Lower lobe of right lung (tissue), 2 donors: ENCODE data around the gene PTPRD. TPM values are rescaled to one million over a fixed set of nuclear protein-coding genes. Genes with fewer than 3 reads are reported as not detected.
"Not testable (repeated sequence)": the region's sequence is repeated elsewhere in the genome, so short reads cannot be mapped to it uniquely, and the experiment has no call there.

Experiments used
- ATAC-seq, 2 donors: fragments of 200-7000 bp; cut with Tn5 transposase; one replicate each; pipeline ENCODE4 v1.9.1; 2020 to 2022; ENCODE audit warnings: mild to moderate bottlenecking in 2 of 2, moderate library complexity in 2 of 2
- DNase-seq: peaks from one replicate; pipeline ENCODE4 v3.0.0-alpha.2; 2020
- H3K27ac ChIP-seq: fragments of 200-600 bp; one replicate; pipeline ENCODE4 v1.8.0; 2022
- H3K27me3 ChIP-seq: fragments of 200-600 bp; one replicate; pipeline ENCODE4 v1.8.0; 2022; ENCODE audit warnings: low read depth
- H3K36me3 ChIP-seq: fragments of 200-600 bp; one replicate; pipeline ENCODE4 v1.8.0; 2022; ENCODE audit warnings: mild to moderate bottlenecking
- H3K4me1 ChIP-seq: fragments of 200-600 bp; one replicate; pipeline ENCODE4 v1.8.0; 2022
- H3K4me3 ChIP-seq: fragments of 200-600 bp; one replicate; pipeline ENCODE4 v1.8.0; 2022; ENCODE audit warnings: mild to moderate bottlenecking
- H3K9me3 ChIP-seq: fragments of 200-600 bp; one replicate; pipeline ENCODE4 v1.8.0; 2022
- intact Hi-C: fragments of 100-400 bp; cut with DNase I; formaldehyde crosslinking; loops from one replicate; pipeline ENCODE4 v1.11.0; 2022
- total RNA-seq: library from RNA; stranded (reverse); fragmentation: NEBNext Ultra II Directional; extraction: Animal tissue kit (Norgen Biotek cat#: 25700); gene quantifications from one replicate; pipeline ENCODE4 v1.2.1, GENCODE V29; 2021
- TF ChIP-seq, protein P1 (sequence below): fragments of 200-600 bp; IDR thresholded peaks from one replicate; pipeline ENCODE4 v1.8.0; 2022; ENCODE audit warnings: antibody characterized with exemption, mild to moderate bottlenecking
- donor health status: DM: no; HTN: yes; CAD: no; lungs with severe emphysema.

Gene PTPRD
- total RNA-seq, 1 donor from 2014 or later, result 17.2 TPM

DNA sequence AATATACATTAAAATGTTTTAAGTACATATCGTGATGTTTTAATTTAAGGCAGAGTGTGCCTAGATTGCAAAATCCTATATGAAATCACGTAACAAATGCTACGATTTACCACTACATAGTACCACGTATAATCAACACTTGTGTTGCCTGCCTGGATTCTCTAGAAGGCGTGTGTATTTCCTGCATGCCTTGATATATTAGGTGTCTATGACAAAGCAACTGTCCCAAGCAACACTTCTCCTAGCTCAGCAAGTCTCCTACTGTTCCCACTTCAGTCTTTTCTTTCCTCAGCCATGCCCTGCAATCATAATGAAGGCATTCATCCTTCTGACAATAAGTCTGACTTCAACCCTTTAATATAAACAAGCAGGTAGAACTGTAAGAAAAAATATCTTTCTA lies 89.6 kb downstream of the PTPRD start:
- DNase-seq (no peak), ATAC-seq (no peak)
- no peaks in the 10 kb centered on the region for H3K4me1 ChIP-seq
- H3K36me3 ChIP-seq, result no peaks in the 10 kb centered on the region
- H3K4me3 ChIP-seq, result no peak overlapping the region
- intact Hi-C loops, result no loop called here
- no peaks in the 10 kb centered on the region for H3K9me3 ChIP-seq
- TF ChIP-seq, protein P1, sequence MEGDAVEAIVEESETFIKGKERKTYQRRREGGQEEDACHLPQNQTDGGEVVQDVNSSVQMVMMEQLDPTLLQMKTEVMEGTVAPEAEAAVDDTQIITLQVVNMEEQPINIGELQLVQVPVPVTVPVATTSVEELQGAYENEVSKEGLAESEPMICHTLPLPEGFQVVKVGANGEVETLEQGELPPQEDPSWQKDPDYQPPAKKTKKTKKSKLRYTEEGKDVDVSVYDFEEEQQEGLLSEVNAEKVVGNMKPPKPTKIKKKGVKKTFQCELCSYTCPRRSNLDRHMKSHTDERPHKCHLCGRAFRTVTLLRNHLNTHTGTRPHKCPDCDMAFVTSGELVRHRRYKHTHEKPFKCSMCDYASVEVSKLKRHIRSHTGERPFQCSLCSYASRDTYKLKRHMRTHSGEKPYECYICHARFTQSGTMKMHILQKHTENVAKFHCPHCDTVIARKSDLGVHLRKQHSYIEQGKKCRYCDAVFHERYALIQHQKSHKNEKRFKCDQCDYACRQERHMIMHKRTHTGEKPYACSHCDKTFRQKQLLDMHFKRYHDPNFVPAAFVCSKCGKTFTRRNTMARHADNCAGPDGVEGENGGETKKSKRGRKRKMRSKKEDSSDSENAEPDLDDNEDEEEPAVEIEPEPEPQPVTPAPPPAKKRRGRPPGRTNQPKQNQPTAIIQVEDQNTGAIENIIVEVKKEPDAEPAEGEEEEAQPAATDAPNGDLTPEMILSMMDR, result no peak
- no peaks in the 10 kb centered on the region for H3K27me3 ChIP-seq
- no peak overlapping the region for H3K27ac ChIP-seq

- TF ChIP-seq, protein P1, result no peak
- Histone ChIP-seq H3K36me3 (no peaks in the 10 kb centered on the region), H3K27me3 (no peaks in the 10 kb centered on the region)
Measured at GRCh38 chr9:10512144-10512543, 100.7 kb downstream of the PTPRD start.

GRCh38 chr9:10488937-10489336 lies 123.9 kb downstream of the PTPRD start:
- Histone ChIP-seq H3K9me3 (no peaks in the 10 kb centered on the region), H3K4me1 (no peaks in the 10 kb centered on the region), H3K27me3 (no peaks in the 10 kb centered on the region), H3K4me3 (no peak overlapping the region), H3K36me3 (no peaks in the 10 kb centered on the region), H3K27ac (no peak overlapping the region)
- ATAC-seq (no peak), DNase-seq (no peak)
- intact Hi-C loops, result no loop called here
- TF ChIP-seq, protein P1, result no peak

More at GRCh38 chr9:10512144-10512543, 100.7 kb downstream of the PTPRD start:
- Histone ChIP-seq H3K27ac (no peak overlapping the region), H3K9me3 (peaks cover 8% of the 10 kb centered on the region), H3K4me1 (no peaks in the 10 kb centered on the region), H3K4me3 (no peak overlapping the region)
- DNase-seq (no peak), ATAC-seq (no peak)
- intact Hi-C loops, result no loop called here

DNA sequence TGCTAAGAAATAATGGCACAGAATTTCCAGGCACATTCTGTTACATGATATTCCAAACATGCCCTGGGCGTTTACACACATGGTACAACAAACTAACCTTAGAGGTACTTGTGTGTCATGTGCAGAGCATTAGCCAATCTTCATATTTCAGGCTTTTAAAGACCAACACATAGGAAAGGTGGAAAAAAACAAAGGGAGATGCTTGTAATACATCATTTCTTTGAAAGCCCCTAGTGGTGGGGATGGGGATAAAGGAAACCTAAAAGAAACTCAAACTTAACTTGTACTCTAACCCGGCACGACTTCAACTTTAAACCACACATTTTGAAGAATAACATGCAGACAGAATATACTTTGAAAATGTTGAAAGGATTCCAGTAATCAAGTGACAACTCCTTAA lies 133.6 kb downstream of the PTPRD start:
- Histone ChIP-seq H3K27ac (no peak overlapping the region), H3K27me3 (no peaks in the 10 kb centered on the region), H3K4me3 (no peak overlapping the region), H3K36me3 (no peaks in the 10 kb centered on the region), H3K9me3 (peaks cover 12% of the 10 kb centered on the region), H3K4me1 (no peaks in the 10 kb centered on the region)
- DNase-seq (no peak), ATAC-seq (no peak)
- intact Hi-C loops, result no loop called here
- TF ChIP-seq, protein P1, result no peak

DNA sequence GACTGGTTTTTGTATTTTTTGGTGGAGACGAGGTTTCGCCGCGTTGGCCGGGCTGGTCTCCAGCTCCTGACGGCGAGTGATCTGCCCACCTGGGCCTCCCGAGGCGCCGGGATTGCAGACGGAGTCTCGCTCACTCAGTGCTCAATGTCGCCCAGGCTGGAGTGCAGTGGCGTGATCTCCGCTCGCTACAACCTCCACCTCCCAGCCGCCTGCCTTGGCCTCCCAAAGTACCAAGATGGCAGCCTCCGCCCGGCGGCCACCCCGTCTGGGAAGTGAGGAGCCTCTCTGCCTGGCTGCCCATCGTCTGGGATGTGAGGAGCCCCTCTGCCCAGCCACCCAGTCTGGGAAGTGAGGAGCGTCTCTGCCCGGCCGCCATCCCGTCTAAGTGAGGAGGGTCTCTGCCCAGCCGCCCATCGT lies 163.6 kb downstream of the PTPRD start:
- peak; percentile 27 for DNase-seq
- H3K4me1 ChIP-seq, H3K4me3 ChIP-seq, intact Hi-C loops, H3K27me3 ChIP-seq, H3K27ac ChIP-seq, H3K9me3 ChIP-seq, ATAC-seq, H3K36me3 ChIP-seq: not testable (repeated sequence)

DNA sequence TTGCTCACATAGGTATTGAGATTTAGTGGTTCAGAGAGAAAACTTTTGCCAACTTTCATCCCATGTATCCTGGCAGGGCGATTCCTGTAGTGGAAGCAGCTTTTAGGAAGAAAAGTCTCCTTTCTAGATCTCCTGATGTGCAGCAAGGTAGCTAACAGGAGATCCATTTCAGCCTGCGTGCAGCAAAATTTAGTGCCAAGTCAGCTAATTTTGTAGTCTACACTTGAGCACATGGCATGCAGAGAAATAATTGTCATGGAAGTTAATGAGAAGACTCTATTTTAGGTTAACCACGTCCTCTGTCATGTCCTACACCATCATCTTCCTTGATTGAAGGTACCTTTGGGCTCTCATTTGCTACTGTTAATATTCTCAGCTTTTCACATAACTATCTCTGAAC lies 165.8 kb downstream of the PTPRD start:
- intact Hi-C loops, result no loop called here
- DNase-seq (no peak), ATAC-seq (no peak)
- H3K27ac ChIP-seq, result no peak overlapping the region
- H3K4me3 ChIP-seq, result no peak overlapping the region
- TF ChIP-seq, protein P1, result no peak
- H3K36me3 ChIP-seq, result no peaks in the 10 kb centered on the region
- H3K27me3 ChIP-seq, result no peaks in the 10 kb centered on the region
- H3K4me1 ChIP-seq, result no peaks in the 10 kb centered on the region
- no peaks in the 10 kb centered on the region for H3K9me3 ChIP-seq
